Stimulated activated CD4-positive, alpha-beta T cell treated with anti-CD3 and anti-CD28 coated beads, Interleukin-4, amount 100 ng/mL, for 4 hours (primary cell): ENCODE results near the gene RABGAP1L.
"Not testable (repeated sequence)": the region's sequence is repeated elsewhere in the genome, so short reads cannot be mapped to it uniquely, and the experiment has no call there.

Source experiments
- DNase-seq, 2 experiments: peaks; one replicate each; pipeline ENCODE4 v3.0.0-alpha.2; 2020

Gene RABGAP1L

DNA sequence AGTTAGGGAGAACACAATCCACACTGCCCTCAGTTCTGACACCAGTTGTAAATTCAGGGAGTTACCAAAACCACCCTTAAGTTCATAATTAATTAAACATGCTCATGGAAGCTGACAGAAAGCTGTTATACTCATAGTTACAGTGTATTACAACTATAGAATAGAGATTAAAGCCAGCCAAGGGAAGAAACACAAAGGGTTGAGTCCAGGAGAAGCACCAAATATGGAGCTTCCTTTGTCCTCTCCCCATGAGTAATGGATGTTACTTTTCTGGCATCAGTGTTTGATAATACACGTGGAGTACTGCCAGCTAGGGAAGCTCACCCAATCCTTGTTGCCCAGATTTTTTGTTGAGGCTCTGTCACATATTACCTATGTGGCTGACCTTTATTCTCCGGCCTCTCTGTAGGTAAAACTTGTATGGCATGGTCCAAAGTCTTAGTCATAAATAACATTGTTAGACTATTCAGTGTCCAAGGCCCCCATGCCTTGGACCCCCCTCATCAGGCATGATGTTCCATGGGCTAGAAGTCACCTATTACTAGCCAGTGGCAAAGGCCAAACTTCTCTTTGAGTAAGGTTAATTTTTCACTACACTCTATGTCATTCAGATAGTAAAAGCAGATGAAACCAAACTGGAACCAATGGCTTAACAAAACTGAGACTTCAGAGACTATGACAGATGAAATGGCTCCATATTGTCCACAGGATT lies 464.2 kb downstream of the RABGAP1L start:
- DNase-seq = no peak

DNA sequence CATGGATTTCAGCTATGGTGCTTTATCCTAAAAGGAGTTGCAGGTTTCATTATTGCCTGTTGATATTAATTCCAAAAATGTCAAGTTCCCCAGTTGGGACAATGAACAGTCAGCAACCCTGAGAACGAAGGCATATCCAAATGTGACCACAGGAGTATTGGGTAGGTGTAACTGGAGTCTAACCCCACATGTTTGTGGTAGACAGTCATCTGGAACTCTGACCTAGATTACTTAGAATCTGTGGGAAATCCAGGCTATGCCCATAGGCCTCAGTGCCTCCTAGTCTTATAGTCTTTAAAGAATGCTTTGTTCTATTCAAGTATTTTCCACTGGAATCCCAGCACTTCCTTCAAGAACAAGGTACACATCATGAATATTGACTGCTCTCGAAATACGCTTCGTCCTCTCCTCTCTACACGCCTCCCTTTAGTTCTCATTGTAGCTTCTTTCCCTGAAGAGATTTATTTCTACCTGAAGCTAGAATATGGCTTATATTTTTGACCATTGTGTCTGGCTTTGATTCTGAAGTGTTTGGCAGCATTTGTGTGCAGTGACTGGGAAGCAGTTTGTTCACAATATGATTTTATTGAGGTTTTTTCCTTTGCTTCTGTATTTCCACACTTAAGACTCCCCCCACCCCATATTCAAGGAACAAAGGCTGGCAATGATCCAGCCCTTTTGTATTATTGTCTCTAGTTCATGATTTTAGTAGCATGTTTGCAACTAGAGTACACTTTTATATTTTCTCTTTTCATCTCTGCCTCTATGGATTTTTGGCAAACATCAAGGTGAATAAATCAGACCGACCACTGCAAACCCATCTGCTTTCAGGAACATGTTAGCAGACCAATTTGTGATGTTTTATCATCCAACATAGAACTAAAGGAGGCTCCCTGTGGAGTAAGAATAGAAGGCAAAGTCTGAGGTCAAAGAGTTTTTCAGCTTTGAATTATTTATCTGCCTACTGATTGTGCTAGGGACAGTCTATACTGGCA lies 467.0 kb downstream of the RABGAP1L start:
- DNase-seq = no peak

DNA sequence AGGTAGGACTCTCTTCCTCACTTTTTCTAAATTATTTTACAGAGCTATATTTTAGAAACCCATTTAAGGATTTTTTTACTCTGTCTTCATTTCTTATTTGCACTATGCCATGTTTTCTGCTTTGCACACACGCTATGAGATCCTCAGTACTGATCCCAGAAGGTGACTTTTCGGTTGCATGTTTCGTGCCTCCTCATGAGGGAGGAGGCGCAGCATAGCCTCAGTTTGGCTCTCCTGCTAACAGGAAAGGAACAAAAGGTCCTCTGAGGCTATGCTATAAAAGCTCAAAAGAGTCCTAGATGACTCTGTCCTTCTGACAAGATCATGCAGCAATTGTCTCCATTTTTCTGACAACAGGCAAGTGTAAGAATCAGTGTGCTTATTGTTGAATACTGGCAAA lies 478.2 kb downstream of the RABGAP1L start:
- no peak for DNase-seq

DNA sequence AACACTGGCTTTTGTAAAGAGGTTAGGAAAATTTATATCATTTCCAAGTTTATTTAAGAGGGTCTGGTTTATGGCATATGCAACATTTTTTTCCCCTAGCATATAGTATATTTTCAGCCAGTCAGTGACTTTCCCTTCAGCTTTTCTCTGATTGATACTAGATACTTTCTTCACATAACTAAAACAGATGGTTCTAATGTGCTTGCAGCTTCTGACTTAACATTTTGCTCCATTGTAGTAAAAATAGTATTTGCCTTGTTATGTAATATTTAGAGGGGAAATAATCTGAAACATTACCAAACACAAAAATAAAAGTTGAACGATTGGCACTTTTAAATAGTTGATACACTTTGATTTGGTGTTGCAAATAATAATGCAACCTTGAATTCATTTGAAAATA lies 480.1 kb downstream of the RABGAP1L start:
- DNase-seq = no peak

DNA sequence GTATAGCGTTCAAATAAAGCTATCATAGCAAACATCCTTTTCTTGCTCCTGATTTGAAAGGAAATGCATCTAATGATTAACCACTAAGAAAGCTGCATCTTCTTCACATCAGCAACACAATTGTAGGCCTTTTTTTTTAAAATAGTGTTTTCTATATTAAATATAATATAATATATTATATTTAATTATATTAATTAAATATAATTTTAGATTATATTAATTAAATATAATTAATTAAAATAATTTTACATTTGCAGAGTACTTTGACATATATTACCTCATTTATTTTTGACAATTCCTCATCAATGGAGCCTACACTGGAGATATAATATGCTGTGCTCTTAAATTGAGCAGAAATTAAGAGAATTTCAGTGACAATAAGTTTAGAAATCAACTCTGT lies 481.5 kb downstream of the RABGAP1L start:
- no peak for DNase-seq

DNA sequence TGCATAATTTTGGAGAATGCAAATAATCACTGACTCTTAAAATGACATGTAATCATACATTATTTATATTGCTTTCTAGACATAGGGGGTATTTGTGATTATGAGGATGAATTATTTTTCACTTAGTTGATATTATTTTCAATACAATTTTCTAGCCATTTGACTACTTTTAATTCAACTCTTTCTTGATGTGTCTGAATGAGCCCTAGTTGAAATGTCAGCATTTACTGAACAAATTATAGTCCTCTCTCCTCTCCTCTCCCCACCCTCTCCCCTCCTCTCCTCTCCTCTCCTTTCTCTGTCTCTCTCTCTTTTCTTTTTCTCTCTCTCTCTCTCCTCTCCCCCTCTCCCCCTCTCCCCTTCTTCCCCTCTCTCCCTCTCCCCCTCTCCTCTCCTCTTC lies 483.1 kb downstream of the RABGAP1L start:
- DNase-seq = no peak

DNA sequence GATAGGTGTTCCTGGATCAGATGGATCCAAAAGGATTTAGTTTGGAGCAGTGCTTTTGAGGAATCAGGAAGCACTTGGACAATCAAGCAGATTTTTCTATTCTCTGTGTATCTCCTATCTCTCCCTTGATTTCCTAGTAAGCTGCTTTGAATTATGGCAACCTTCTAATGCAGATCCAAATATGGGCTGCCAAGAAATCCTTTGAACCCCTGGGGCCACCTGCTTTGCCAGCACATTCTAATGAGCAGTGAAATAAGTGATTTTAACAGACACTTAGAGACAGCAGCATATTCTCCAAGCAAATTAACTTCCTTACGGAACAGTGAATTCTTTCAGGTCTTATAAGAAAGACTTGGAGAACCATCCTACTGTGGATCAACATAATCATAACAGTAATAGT lies 483.9 kb downstream of the RABGAP1L start:
- no peak for DNase-seq

DNA sequence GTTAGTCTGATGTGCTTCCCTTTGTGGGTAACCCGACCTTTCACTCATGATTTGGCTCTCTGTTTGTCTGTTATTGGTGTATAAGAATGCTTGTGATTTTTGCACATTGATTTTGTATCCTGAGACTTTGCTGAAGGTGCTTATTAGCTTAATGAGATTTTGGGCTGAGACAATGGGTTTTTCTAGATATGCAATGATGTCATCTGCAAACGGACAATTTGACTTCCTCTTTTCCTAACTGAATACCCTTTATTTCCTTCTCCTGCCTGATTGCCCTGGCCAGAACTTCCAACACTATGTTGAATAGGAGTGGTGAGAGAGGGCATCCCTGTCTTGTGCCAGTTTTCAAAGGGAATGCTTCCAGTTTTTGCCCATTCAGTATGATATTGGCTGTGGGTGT lies 490.3 kb downstream of the RABGAP1L start:
- DNase-seq = not testable (repeated sequence)

DNA sequence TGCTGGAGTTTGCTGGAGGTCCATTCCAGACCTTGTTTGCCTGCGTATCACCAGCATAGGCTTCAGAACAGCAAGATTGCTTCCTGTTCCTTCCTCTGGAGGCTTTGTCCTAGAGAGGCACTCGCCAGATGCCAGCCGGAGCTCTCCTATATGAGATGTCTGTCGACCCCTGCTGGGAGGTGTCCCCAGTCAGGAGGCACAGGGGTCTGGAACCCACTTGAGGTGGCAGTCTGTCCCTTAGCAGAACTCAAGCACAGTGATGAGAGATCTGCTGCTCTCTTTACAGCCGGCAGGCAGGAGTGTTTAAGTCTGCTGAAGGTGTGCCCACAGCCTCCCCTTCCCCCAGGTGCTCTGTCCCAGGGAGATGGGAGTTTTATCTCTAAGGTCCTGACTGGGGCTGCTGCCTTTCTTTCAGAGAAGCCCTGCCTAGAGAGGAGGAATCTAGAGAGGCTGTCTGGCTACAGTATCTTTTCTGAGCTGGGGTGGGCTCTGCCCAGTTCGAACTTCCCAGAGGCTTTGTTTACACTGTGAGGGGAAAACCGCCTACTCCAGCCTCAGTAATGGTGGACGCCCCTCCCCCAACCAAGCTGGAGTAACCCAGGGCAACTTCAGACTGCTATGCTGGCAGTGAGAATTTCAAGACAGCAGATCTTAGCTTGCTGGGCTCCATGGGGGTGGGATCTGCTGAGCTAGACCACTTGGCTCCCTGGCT lies 493.4 kb downstream of the RABGAP1L start:
- no peak for DNase-seq

DNA sequence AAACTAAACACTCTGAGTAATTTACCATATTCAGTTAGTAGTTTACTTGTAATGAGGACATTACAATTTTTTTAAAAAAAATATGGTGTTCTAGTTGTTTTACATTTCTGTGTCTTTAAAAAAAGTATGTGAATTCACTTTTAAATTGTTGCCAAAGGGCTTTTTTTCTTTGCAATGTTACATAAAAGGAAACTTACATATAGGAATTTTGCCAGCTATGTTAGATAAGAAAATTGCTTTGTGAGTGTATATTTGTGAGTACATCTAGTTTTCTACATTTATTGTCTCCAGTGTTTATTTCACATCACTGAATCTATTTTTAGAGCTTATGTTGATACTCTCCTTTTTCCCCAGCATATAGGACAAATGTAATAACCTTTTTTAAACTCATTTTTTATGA lies 495.2 kb downstream of the RABGAP1L start:
- DNase-seq = no peak

DNA sequence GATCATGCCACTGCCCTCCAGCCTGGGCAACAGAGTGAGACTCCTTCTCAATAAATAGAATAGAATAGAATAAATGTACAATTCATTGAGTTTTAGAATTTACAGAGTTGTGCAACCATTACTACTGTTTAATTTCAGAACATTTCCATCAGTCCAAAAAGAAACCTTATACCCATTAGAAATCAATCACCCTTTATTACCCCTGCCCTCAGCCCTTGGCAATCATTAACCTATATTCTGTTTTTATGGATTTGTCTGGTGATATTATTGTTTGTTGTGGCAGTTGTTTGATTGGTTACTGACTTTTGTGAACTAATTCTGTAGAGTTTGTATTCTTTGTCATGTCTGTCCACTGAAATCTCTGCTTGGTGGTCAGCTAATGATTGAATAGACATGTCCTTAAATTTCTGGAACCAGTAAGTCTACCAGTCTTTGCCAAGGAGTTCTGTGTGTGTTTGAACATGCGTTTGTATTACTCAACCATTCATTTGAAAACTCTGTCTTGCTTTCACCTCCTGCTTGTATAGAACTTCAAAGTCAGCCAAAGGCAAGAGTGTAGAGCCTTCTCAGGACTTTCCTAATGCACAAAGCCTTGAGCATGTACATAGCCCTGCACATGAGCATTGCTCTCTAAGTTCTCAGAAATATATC lies 497.2 kb downstream of the RABGAP1L start:
- no peak for DNase-seq

DNA sequence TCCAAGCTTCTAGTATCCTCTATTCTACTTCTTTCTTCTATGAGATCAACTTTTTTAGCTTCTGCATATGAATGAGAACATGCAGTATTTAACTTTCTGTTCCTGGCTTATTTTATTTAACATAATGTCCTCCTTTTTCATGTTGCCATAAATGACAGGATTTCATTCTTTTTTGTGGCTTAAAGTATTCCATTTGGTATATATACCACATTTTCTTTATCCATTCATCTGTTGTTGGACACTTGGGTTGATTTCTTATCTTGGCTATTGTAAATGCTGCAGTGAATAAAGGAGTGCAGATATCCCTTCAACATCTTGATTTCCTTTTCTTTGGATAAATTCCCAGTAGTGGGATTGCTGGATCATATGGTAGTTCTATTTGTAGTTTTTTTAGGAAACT lies 498.1 kb downstream of the RABGAP1L start:
- DNase-seq = no peak

DNA sequence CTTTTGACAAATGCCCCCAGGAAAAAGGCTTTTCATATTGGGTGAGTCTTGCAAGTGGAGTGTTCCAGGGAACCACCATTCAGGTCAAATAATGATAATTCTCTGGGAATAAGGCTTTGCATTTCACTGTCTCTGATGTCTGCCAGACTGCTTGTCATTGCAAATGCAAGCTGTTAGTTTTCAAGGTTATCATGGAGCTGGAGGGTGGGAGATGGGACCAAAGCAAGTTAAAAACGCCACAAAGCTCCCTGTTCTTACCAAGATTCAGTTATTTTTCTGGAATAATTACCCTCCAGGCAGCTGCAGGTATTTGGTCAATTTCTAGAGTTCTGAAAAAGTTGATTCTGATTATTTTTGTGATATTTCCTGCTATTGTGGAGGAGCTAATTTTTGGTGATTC lies 498.6 kb downstream of the RABGAP1L start:
- DNase-seq = no peak

DNA sequence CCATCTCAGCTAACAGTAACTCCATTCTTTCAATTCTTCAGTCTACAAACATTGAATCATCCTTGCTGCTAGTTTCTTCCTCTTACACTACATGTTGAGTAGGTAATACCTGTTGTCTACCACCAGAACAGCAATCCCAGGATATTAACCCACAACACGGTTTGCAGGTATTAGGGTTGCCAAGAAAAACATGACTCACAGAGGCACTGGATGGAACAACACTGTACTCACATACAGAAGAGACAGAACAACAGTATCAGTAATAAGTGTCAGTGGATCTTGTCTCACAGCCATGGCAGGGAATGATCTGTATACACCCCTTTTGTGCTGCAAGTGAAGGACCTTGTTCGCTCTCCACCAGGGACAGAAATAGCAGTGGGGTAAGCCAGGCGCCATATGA lies 500.5 kb downstream of the RABGAP1L start:
- DNase-seq = no peak

DNA sequence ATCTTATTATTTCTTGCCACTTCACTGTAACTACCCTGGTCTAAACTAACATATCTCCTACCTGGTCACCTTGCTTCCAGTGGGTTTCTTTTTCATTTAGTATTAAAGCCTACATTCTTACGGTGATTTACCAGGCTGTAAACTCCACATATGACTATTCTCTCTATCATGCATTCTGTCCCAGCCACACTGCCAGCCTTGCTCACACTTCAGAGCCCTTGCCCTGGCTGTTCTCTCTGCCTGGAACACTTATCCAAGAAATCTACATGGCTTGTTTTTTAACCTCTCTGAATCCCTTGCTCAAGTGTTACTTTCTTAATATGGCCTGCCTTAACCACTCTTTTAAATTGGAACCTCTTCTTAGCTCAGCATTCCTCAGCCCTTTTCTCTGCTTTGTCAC lies 501.2 kb downstream of the RABGAP1L start:
- no peak for DNase-seq

DNA sequence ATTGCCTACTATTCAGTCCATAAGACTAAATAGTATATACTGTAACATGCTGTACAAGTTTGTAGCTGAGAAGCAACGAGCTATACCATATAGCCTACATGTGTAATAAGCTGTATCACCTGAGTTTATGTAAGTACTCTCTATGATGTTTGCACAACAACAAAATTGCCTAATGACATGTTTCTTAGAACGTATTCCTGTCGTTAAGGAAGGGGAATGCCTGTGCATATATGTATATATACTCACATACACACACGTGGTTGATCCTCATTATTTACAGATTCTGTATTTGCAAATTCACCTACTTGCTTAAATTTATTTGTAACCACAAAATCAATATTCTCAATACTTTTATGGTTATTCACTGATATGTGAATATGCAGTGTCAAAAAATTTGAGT lies 504.0 kb downstream of the RABGAP1L start:
- no peak for DNase-seq

DNA sequence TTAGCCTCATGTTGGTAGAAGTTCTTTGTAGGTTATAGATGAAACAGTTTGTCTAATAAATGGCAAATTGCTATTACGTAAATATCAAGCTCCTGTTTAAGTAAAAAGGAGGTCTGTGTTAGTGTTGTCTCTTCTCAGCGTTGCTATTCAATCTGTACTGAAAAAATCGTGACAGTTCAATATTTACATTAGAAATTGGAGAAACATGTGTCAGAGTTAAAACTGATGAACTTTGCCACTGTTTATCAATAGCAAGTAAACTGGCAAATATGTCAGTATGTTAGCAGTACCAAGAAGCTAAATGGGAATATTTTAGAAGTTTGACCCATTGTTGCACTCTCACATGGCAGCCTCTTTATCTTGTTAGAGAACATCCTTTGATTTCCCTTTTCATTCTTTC lies 506.9 kb downstream of the RABGAP1L start:
- DNase-seq = no peak

DNA sequence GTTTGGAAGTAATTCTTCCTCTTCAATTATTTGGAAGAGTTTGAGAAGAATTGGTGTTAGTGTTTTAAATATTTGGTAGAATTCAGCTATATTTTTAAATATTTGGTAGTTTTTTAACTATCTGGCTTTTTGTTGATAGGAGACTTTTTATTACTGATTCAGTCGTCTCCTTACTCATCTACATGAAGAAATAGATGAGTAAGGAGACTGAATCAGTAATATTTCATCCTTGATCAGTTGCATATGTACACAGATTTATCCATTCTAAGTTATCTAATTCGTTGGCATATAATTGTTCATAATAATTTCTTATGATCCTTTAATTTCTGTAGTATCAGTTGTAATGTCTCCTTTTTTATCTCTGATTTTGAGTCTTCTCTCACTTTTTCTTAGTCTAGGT lies 512.5 kb downstream of the RABGAP1L start:
- no peak for DNase-seq

DNA sequence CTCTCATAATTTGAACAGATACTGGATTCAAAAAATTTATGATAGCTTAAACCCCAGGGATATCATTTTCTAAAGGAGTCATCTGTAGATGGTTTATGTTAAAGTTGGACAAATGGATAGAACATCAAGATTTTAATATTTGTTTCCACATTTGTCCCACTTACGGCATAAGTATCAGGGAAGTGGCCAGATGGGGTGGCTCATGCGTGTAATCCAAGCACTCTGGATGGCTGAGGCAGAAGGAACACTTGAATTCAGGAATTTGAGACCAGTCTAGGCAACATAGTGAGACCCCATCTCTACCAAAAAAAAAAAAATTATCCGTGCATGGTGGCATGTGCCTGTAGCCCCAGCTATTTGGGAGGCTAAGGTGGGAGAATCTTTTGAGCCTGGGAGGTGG lies 517.5 kb downstream of the RABGAP1L start:
- DNase-seq = no peak

DNA sequence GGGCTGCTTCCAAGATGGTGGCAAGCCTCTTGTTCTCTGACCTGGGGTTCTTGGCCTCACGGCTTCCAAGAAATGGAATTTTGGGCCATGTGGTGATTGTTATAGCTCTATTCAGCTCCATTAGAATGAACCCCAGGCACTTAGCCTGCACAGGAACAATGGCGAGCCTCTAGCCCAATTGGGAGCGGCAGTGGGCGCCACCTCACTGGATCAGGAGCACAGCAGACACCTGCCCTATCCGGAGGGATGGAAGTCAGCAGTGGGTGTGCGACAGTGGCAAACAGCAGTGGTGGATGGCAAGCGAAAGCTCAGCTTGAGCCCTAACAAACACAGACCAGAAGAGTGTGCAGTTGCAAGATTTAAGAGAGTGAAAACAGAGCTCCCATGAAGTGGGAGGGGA lies 519.3 kb downstream of the RABGAP1L start:
- DNase-seq = no peak

DNA sequence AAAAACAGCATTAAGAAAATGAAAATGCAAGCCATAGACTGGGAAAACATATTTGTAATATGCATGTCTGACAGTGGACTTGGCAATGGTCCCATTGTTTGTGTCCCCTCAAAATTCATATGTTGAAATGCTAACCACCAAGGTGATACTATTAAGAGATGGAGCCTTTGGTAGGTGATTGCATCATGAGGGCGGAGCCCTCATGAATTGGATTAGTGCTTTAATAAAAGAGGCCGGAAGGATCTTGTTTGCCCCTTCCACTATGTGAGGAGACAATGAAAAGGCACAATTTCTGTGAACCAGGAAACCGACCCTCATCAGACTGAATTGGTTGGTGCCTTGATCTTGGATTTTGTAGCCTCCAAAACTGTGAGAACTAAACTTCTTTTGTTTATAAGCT lies 520.8 kb downstream of the RABGAP1L start:
- no peak for DNase-seq

DNA sequence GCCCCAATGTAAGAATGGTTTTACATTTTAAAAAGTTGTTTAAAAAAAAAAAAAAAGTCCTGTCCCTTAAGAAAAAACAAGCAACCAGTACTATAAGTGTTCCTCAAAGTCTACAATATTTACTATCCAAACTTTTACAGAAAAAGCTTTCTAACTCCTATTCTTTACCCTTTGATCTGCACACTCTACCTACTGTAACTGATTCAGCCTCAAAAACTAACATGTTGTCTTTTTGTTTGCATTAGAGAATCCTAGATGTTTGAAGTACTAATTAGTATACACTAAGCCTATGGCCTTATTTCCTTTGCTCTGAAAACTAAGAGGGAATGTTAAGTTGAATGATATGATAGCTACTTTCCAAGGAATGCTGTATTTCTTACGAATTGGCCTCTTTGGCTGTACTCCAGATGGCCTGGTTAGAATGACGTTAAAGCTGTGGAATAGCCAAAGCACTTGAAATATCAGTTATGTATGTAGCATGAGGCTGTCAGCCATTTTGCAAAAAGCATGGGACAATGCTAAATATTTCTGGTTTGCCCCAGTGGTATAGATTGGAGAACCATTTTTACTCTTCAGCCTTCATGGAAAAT lies 523.2 kb downstream of the RABGAP1L start:
- no peak for DNase-seq

DNA sequence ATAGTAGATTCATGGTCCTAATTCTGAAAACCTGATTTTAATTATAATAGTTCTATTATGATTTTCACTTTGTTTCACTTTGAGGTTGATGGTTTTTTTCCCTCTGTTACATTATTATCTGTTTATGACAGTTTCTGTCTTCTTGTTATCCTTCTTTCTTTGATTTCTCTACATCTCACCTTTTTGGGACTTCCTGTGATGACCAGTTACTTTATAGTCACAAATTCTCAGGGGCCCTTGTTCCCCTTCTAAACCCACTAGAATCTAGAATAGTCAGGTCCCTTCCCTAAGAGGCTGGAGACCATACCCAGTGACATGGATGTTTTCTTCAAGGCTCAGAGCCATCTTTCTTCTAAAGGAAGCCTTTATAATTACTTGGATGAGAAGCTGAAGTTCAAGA lies 526.9 kb downstream of the RABGAP1L start:
- DNase-seq = no peak
